ENCODE measurements around the gene SEM1. TPM values are rescaled to one million over a fixed set of nuclear protein-coding genes. Genes with fewer than 3 reads are reported as not detected.
A peak's percentile ranks its signal among the peaks of the same experiment; 100 is the strongest.
"Not testable (repeated sequence)": the region's sequence is repeated elsewhere in the genome, so short reads cannot be mapped to it uniquely, and the experiment has no call there.

Gene SEM1
- polyA plus RNA-seq, 2 of the 4 experiments (the other 2 are of a cell fraction): 235 to 859 TPM

DNA sequence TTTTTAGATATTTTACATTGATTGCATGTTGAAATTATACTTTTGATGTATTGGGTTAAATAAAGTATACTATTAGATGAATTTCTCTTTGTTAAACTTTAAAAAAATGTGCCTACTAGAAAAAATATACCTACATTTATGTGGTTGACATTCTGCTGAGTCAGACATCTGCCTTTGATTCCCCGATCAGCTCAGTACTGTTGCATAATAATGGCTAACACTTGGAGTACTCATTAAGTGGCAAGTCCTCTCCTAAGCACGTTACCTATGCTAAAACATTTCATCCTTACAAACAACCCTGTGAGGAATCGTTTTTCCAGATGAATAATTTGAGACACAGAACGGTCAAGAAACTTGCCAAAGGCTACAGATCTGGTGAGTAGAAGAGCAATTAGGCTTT lies 14.0 kb upstream of the SEM1 start:
- 3% methylated on average over 4 of the region's 4 CpGs for WGBS (ENCODE audit: missing lambda C conversion rate)

DNA sequence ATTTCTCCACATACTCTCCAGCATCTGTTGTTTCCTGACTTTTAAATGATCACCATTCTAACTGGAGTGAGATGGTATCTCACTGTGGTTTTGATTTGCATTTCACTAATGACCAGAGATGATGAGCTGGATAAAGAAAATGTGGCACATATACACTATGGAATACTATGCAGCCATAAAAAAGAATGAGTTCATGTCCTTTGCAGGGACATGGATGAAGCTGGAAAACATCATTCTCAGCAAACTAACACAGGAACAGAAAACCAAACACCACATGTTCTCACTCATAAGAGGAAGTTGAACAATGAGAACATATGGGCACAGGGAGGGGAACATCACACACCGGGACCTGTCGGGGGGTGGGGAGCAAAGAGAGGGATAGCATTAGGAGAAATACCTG lies 13.3 kb upstream of the SEM1 start:
- H3K4me3 ChIP-seq; FAIRE-seq; H3K27ac ChIP-seq; ATAC-seq; H3K9me3 ChIP-seq; POLR2A ChIA-PET; H3K4me1 ChIP-seq; DNase-seq (ENCODE audit: low read depth in 1 of 2, low spot score in 1 of 2); H3K4me2 ChIP-seq: not testable (repeated sequence)
- CTCF ChIA-PET: interaction anchor here (0.9 kb wide), 1 partner anchor 305 kb away, joined by 3 read pairs; no protein-coding TSS in a partner anchor
- WGBS (ENCODE audit: missing lambda C conversion rate): 63% methylated on average over 2 of the region's 2 CpGs

More for the DNA sequence above, 14.0 kb upstream of the SEM1 start:
- ChIA-PET POLR2A (no interaction called here), CTCF (no interaction called here)
- H3K4me2 ChIP-seq: no peak overlapping the region
- no peak for ATAC-seq
- H3K9me3 ChIP-seq: no peaks in the 10 kb centered on the region
- DNase-seq (ENCODE audit: low read depth in 1 of 2, low spot score in 1 of 2): no peak
- H3K4me1 ChIP-seq: no peaks in the 10 kb centered on the region
- FAIRE-seq: no peak
- H3K4me3 ChIP-seq: no peak overlapping the region
- no peak for TF ChIP-seq BHLHE40 (IDR thresholded peaks at IDR 0.05; ENCODE audit: low read depth, low read length)
- peak; percentile 73 for TF ChIP-seq MAFK (IDR thresholded peaks at IDR 0.05; ENCODE audit: partially characterized antibody)
- no peak overlapping the region for H3K27ac ChIP-seq

DNA sequence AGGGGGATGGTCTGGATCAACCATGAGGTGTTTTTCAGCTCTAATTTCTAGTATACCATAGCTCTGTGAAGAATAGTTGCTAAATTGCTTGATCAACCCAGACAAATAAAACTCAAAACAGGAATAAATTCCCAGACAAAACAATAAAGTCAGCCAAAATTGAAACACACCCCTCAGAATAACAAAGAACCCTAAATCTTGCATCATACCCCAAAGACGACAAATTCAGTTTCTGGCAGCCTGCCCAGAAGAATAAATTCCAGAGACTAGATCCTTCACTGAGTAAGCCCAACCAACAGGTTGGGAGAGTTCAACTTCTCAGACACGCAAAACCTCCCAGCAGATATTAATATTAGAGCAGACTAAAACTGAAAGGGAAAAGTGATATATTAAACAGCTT lies 11.2 kb upstream of the SEM1 start:
- no peak overlapping the region for H3K27ac ChIP-seq
- POLR2A ChIA-PET: no interaction called here
- FAIRE-seq (no peak), ATAC-seq (no peak), DNase-seq (ENCODE audit: low read depth in 1 of 2, low spot score in 1 of 2) (no peak)
- peaks cover 3% of the 10 kb centered on the region; the same call in 1 of the 3 replicates for H3K9me3 ChIP-seq
- H3K4me1 ChIP-seq: no peaks in the 10 kb centered on the region
- WGBS (ENCODE audit: missing lambda C conversion rate): 34% methylated on average over 2 of the region's 2 CpGs
- TF ChIP-seq ZSCAN20 (CRISPR knock-in tag; IDR thresholded peaks at IDR 0.05) (no peak), FOSB (CRISPR knock-in tag; IDR thresholded peaks at IDR 0.05) (no peak), KDM1A (IDR thresholded peaks at IDR 0.05; ENCODE audit: low read depth) (no peak), RFX5 (IDR thresholded peaks at IDR 0.05) (no peak), TFCP2L1 (CRISPR knock-in tag; IDR thresholded peaks at IDR 0.05) (no peak), JUNB (IDR thresholded peaks at IDR 0.05) (no peak), FOSL2 (IDR thresholded peaks at IDR 0.05) (no peak), FOSL2 (CRISPR knock-in tag; IDR thresholded peaks at IDR 0.05) (no peak), BHLHE40 (IDR thresholded peaks at IDR 0.05; ENCODE audit: low read depth, low read length) (no peak), CEBPB (IDR thresholded peaks at IDR 0.05) (no peak), HOXB13 (CRISPR knock-in tag; IDR thresholded peaks at IDR 0.05; ENCODE audit: low read depth) (no peak), CBX2 (IDR thresholded peaks at IDR 0.05; ENCODE audit: borderline replicate concordance, low read depth) (no peak), ZC3H11A (IDR thresholded peaks at IDR 0.05) (no peak), EP300 (IDR thresholded peaks at IDR 0.05) (no peak)
- TF ChIP-seq, protein P1, sequence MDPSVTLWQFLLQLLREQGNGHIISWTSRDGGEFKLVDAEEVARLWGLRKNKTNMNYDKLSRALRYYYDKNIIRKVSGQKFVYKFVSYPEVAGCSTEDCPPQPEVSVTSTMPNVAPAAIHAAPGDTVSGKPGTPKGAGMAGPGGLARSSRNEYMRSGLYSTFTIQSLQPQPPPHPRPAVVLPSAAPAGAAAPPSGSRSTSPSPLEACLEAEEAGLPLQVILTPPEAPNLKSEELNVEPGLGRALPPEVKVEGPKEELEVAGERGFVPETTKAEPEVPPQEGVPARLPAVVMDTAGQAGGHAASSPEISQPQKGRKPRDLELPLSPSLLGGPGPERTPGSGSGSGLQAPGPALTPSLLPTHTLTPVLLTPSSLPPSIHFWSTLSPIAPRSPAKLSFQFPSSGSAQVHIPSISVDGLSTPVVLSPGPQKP (IDR thresholded peaks at IDR 0.05; ENCODE audit: low read depth, low read length): no peak
- H3K4me2 ChIP-seq: no peak overlapping the region
- CTCF ChIA-PET: interaction anchor here (0.6 kb wide), 1 partner anchor 9 kb away, joined by 3 read pairs; no protein-coding TSS in a partner anchor
- no peak overlapping the region for H3K4me3 ChIP-seq

DNA sequence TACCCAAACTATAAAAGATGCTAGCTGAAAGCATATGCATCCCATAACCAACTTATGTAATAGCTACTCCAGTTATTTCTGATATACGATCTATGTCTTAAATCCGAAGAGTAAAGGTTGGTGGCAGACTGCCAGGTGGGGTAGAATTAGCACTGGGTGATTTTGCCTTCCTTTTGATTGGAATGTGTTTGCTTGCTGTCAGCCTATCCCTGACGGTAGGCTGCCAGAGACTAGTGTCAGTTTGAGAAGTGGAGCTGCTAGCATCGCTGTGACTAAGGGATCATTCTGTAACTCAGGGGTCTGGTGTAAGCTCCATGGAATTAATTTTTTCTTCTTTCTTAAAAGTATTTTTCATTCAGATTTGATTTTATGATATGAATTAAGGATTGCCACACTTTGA lies 9.5 kb upstream of the SEM1 start:
- ATAC-seq: no peak
- Histone ChIP-seq H3K4me2 (no peak overlapping the region), H3K4me3 (no peak overlapping the region), H3K4me1 (no peaks in the 10 kb centered on the region), H3K9me3 (peaks cover 3% of the 10 kb centered on the region; the same call in 1 of the 3 replicates), H3K27ac (no peak overlapping the region)
- TF ChIP-seq EP300 (IDR thresholded peaks at IDR 0.05): no peak
- TF ChIP-seq, protein P2, sequence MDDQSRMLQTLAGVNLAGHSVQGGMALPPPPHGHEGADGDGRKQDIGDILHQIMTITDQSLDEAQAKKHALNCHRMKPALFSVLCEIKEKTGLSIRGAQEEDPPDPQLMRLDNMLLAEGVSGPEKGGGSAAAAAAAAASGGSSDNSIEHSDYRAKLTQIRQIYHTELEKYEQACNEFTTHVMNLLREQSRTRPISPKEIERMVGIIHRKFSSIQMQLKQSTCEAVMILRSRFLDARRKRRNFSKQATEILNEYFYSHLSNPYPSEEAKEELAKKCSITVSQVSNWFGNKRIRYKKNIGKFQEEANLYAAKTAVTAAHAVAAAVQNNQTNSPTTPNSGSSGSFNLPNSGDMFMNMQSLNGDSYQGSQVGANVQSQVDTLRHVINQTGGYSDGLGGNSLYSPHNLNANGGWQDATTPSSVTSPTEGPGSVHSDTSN (IDR thresholded peaks at IDR 0.05): no peak
- TF ChIP-seq POLR2A (IDR thresholded peaks at IDR 0.05; ENCODE audit: low read length): no peak
- no peak for TF ChIP-seq GATA3 (IDR thresholded peaks at IDR 0.05; ENCODE audit: borderline replicate concordance)
- TF ChIP-seq, protein P3, sequence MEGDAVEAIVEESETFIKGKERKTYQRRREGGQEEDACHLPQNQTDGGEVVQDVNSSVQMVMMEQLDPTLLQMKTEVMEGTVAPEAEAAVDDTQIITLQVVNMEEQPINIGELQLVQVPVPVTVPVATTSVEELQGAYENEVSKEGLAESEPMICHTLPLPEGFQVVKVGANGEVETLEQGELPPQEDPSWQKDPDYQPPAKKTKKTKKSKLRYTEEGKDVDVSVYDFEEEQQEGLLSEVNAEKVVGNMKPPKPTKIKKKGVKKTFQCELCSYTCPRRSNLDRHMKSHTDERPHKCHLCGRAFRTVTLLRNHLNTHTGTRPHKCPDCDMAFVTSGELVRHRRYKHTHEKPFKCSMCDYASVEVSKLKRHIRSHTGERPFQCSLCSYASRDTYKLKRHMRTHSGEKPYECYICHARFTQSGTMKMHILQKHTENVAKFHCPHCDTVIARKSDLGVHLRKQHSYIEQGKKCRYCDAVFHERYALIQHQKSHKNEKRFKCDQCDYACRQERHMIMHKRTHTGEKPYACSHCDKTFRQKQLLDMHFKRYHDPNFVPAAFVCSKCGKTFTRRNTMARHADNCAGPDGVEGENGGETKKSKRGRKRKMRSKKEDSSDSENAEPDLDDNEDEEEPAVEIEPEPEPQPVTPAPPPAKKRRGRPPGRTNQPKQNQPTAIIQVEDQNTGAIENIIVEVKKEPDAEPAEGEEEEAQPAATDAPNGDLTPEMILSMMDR (IDR thresholded peaks at IDR 0.05): no peak
- TF ChIP-seq MAZ (IDR thresholded peaks at IDR 0.05; ENCODE audit: borderline replicate concordance, low read depth, low read length): no peak
- TF ChIP-seq FOSB (CRISPR knock-in tag; IDR thresholded peaks at IDR 0.05): no peak
- TF ChIP-seq FOSL2 (IDR thresholded peaks at IDR 0.05): no peak
- no peak for TF ChIP-seq FOSL2 (CRISPR knock-in tag; IDR thresholded peaks at IDR 0.05)
- TF ChIP-seq TP53 (CRISPR knock-in tag; IDR thresholded peaks at IDR 0.05): no peak
- no peak for TF ChIP-seq KDM1A (IDR thresholded peaks at IDR 0.05; ENCODE audit: low read depth)
- no peak for TF ChIP-seq CEBPB (IDR thresholded peaks at IDR 0.05)
- WGBS (ENCODE audit: missing lambda C conversion rate): 44% methylated on average over 4 of the region's 4 CpGs
- ChIA-PET CTCF (no interaction called here), POLR2A (no interaction called here)
- no peak for DNase-seq (ENCODE audit: low read depth in 1 of 2, low spot score in 1 of 2)
- FAIRE-seq: no peak

Data from A549 (cell line).